Neural progenitor cell (in vitro differentiated cells): ENCODE data around the gene TVP23C.

Experiments used
- EZH2 ChIP-seq: fragments of 200-600 bp; sonication (generic); IDR thresholded peaks from 2 replicates; pipeline ENCODE4 v1.6.1; 2017; ENCODE audit warnings: antibody characterized with exemption, mild to moderate bottlenecking, moderate library complexity
- TF ChIP-seq, protein P1 (sequence below): fragments of 200-600 bp; sonication (generic); IDR thresholded peaks from 2 replicates; pipeline ENCODE4 v1.5.1; 2017; ENCODE audit warnings: antibody characterized with exemption, mild to moderate bottlenecking

DNA sequence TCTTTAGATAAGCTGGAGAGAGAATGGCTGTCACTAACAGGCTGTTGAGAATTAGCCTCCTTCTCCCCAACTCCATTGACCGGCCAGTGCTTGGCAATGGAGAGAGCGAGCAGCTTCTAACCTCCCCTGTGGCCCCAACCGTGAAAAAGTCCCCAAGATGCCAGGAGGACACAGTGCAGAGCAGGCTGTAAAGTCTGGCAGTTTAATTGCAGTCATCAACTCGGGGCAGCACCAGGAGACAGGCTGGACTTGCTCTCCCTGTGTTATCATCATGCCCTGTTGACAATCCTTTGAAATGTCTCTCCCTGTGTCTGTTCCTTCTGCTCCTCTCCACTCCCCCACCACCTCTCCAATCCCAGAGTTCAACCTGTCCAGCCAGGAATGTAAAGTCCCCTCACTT is 95.2 kb downstream of the TVP23C start:
- TF ChIP-seq, protein P1, sequence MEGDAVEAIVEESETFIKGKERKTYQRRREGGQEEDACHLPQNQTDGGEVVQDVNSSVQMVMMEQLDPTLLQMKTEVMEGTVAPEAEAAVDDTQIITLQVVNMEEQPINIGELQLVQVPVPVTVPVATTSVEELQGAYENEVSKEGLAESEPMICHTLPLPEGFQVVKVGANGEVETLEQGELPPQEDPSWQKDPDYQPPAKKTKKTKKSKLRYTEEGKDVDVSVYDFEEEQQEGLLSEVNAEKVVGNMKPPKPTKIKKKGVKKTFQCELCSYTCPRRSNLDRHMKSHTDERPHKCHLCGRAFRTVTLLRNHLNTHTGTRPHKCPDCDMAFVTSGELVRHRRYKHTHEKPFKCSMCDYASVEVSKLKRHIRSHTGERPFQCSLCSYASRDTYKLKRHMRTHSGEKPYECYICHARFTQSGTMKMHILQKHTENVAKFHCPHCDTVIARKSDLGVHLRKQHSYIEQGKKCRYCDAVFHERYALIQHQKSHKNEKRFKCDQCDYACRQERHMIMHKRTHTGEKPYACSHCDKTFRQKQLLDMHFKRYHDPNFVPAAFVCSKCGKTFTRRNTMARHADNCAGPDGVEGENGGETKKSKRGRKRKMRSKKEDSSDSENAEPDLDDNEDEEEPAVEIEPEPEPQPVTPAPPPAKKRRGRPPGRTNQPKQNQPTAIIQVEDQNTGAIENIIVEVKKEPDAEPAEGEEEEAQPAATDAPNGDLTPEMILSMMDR = no peak
- TF ChIP-seq EZH2 = no peak
